ENCODE results near the gene HELLS. TPM values are rescaled to one million over a fixed set of nuclear protein-coding genes. Genes with fewer than 3 reads are reported as not detected.
"Not testable (repeated sequence)": the region's sequence is repeated elsewhere in the genome, so short reads cannot be mapped to it uniquely, and the experiment has no call there.

The HELLS gene
- polyA plus RNA-seq, 3 donors = 29.7 to 38.5 (median 38.1) TPM

DNA sequence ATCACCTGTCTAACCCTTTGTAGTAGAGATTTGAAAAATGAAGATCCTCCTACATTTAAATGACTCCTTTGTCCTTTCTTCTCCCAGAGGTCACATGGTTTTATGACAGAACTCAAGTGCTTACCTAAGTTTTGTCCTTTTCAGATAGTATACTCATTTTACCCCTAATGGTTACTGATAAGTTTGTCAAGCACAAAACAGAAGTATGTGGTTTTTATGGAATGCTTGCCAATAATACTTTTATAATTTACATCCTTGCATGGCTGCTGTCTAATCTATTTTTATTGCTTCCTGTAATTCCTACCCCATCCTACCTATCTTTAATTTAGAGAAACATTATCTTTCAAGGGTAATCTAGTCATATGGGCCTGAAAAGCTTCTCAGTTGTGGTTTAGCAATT is 37.5 kb downstream of the HELLS start:
- DNase-seq (ENCODE audit: extremely low read depth in 1 of 11, low read depth in 9 of 11, low spot score in 4 of 11) = no peak

DNA sequence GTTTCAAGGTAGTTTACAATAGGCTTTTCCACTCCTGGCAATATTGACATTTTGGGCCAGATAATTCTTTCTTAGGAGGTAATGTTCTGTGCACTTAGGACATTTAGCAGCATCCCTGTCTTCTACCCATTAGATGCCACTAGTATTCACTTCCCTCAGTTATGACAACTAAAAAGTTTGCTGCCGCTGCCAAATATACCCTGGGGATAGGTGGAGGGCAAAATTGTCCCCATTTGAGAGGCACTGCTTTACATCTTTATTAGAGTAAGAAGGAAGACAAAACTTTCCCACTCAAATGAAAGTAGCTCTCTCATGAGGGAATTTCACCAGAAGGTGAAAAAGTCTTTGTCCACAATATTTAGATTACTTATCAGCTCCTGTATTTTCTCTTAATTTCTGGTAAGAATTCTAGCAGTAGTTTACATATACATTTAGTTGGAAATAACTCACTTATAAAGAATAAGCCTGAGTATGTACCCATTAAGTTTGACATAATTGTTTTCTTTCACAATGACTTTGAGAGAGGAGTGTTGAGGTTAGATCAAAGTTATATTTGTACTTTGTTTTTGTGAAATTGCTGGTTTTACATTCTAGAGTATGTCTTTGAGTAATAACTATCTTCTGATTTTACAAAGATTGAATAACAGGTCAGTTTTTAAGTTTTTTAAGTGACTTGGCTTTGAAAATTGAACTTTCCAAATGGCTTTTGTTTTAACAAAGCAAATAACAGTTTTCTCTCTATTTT is 46.0 kb downstream of the HELLS start:
- DNase-seq (ENCODE audit: extremely low read depth in 1 of 11, low read depth in 9 of 11, low spot score in 4 of 11) = no peak

DNA sequence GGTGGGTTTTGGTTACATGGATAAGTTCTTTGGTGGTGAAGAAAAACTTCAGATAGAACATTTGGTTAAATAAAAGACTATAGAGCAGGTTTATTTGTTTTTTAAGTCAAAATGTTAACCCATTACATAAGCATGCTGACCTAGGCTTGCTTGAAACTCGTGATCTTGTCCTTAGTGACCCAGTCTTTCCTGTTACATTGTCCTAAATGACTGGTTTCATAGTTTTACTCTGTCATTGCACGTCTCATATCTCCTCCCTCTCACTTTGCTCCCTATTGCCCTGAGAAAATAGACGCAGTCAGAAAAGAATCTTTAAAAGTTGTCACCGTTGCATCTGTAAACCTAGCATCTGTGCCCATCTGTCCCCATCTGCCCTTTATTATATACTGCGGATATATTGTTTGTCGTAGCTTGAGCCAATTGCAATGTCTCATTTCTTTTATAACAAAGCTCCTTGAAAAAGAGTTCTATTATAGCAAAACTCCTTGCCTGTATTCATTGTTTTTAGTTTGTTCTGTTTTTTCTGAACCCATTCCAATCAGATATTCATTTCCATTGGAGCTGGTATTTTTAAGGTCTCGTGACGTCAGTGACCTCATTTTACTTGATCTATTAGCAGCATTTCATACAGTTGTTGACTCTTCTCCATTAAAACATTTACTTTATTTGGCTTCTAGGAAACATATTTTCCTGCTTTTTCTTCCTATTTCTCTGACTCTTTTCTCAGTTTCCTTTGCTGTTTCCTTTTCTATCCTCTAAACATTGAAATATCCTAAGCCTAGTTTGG is 57.3 kb downstream of the HELLS start:
- DNase-seq (ENCODE audit: extremely low read depth in 1 of 11, low read depth in 9 of 11, low spot score in 4 of 11) = peak in 5 of 11 donors; percentile 3 to 10 (median 8)

DNA sequence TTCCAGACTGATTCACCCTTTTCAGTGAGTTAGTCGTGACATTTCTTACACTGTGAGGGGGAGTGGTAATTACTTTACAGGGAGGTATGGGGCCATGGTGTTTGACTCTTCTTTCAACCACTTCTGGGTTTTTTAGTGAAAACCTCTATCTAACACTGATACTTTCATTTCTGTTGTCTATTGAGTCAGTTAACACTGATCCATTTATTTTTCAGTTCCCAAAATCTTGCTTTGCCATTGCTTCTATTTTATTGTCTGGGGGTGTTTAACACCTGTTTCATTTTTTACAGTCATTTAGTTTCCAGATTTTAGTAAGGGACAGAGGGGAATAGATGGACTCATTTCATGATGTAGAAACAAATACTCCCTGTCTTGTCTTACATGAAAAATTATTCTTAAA is 61.5 kb downstream of the HELLS start:
- DNase-seq (ENCODE audit: extremely low read depth in 1 of 11, low read depth in 9 of 11, low spot score in 4 of 11) = no peak

DNA sequence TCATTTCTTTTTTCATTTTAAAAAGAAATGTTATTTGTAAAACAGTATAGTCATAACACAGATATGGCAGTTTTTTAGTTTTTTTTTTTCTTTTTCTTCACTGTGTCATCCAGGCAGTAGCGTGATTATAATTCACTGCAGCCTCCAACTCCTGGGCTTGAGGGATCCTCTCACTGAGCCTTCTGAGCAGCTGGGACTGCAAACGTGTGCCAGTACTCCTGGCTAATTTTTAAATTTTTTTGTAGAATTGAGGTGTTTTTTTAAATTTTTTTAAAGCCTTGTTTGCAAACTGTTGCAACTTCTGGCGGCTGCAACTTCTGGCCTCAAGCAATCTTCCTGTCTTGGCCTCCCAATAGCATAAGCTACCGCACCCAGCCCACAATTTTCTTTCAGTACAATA is 63.0 kb downstream of the HELLS start:
- no peak for DNase-seq (ENCODE audit: extremely low read depth in 1 of 11, low read depth in 9 of 11, low spot score in 4 of 11)

DNA sequence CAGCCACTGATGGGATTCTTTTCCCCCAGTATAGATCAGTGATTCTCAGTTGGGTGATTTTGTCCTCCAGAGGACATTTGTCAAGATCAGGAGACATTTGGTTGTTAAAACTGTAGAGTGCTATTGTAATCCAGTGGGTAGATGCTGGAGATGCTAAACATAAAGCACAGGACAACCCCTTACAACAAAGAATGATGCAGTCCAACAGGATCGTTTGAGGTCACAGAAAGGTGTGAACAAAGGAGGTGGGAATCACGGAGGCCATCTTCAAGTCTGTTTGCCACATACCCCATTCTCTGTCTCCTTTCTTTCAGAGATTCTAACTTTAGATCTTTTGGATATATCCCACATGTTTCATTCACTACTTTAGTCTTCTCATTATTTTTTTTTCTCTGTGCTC is 69.0 kb downstream of the HELLS start:
- DNase-seq (ENCODE audit: extremely low read depth in 1 of 11, low read depth in 9 of 11, low spot score in 4 of 11) = no peak

DNA sequence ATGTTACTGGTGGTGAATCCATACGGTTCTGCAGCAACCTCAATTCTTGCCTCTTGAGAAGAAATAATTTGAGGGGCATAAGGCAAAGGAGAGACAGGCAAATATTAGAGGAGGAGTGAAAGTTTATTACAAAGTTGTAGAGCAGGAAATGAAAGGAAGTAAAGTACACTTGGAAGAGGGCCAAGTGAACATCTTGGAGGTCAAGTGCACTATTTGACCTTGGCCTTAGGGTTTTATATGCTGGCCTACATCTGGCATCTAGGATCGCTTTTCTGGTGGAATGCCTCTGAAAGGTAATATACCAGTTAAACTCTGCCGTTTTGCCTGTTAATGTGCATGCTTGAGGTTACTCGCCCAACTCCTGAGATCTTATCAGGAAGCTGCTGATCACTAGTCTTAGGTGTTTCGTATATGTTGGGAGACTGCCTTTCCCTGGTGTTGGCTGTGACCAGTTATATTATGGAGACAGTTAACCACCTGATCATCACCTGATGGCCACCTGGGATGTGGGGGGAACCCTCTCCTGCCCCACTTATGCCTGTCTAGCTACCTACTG is 71.9 kb downstream of the HELLS start:
- no peak for DNase-seq (ENCODE audit: extremely low read depth in 1 of 11, low read depth in 9 of 11, low spot score in 4 of 11)

DNA sequence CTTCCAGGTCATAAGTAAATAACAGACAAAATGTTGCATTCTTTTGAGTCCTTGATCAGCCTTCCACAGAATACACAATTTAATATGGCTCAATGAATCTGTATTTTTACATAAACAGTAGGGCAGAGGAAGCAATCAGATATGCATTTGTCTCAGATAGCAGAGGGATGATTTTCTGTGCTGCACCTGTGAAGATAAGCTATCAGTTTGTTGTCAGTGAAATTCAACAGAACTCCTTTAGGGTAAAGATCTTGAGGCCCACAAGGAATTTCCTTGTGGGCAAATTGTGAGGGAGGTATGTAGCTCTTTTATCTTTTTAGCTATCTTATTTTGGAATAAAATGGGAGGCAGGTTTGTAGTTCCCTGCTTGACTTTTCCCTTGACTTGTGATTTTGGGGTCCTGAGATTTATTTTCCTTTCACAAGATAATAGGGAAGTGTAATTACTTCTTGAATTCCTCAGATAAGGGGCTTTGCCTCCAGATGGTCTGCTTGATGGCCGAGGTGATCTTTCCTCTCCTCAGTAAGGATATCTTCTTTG is 77.1 kb downstream of the HELLS start:
- DNase-seq (ENCODE audit: extremely low read depth in 1 of 11, low read depth in 9 of 11, low spot score in 4 of 11) = no peak

DNA sequence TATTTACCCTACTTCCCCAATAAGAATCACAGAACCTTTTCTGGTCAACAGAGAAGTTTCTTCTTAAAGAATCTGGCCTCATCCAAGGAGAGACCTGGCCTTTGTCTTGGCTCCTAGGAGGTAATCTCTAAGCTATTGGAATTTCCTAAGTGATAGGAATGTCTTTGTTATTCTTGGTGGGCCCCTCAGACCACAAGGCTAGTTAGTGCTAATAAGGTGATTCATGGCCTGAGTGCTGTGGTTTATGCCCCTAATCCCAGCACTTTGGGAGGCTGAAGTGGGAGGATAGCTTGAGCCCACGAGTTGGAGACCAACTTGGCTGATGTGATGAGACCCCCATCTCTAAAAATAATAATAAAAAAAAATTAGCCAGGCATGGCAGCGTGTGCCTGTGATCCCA is 78.0 kb downstream of the HELLS start:
- DNase-seq (ENCODE audit: extremely low read depth in 1 of 11, low read depth in 9 of 11, low spot score in 4 of 11) = no peak

DNA sequence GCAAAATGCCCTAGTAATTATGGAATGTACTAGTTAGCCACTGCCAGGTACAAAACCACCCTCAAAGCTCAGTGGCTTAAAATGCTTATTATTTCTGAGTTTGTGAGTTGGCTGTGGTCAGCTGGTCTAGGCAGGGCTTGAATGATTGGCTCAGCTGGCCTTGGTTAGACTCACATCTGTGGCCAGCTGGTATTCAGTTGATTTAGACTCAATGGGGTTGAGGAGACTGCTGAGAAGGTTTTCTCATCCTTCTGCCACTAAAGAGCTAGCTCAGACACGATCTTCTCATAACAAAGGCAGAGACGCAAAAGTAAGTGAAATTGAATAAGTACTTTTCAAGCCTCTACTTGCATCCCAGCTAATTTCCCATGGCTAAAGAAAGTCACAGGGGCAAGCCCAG is 80.9 kb downstream of the HELLS start:
- DNase-seq (ENCODE audit: extremely low read depth in 1 of 11, low read depth in 9 of 11, low spot score in 4 of 11) = no peak

DNA sequence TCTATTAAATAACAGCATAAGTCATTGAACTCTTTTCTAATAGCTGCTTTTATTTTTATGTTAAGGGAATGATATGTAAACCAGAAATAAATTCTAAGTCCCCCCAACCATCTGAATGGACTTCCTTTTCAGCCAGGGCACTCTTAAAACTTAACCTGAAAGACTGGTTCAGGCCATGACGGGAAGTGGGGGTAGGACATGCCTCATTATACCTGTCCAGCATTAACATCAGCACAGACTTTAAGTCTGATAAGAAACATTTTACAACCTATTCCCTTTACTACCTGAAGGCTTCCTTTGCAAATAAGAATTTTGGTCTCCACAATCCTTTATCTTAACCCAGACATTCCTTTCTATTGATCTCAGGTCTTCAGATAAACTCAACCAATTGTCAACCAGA is 81.9 kb downstream of the HELLS start:
- no peak for DNase-seq (ENCODE audit: extremely low read depth in 1 of 11, low read depth in 9 of 11, low spot score in 4 of 11)

DNA sequence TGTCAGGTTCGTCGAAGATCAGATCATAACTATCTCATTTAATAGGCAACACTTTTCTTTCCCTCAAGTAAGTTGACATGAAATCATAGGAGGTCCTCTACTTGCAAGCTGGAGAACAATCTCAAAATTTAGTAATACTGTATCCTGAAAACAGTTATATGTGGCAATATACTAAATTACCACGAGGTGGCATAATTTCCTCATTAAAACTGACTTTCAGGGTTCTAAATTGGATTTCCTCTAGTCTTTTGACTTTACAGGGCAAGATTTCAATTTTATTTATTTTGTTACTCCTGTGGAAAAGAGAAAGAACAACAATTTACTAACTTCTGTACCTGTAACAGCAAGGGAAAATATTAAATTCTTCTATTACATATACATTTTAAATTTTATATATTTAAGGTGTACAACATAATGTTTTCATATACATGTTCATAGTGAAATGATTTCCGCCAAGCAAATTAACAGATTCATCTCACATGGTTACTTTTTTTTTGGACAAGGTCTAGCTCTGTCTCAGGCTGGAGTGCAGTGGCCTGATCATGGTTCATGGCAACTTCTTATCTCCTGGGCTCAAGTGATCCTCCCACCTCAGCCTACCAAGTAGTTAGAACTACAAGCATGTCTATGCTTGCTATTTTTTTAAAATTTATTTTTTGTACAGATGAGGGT is 84.6 kb downstream of the HELLS start:
- DNase-seq (ENCODE audit: extremely low read depth in 1 of 11, low read depth in 9 of 11, low spot score in 4 of 11) = peak in 7 of 11 donors; percentile 19 to 47 (median 24)

DNA sequence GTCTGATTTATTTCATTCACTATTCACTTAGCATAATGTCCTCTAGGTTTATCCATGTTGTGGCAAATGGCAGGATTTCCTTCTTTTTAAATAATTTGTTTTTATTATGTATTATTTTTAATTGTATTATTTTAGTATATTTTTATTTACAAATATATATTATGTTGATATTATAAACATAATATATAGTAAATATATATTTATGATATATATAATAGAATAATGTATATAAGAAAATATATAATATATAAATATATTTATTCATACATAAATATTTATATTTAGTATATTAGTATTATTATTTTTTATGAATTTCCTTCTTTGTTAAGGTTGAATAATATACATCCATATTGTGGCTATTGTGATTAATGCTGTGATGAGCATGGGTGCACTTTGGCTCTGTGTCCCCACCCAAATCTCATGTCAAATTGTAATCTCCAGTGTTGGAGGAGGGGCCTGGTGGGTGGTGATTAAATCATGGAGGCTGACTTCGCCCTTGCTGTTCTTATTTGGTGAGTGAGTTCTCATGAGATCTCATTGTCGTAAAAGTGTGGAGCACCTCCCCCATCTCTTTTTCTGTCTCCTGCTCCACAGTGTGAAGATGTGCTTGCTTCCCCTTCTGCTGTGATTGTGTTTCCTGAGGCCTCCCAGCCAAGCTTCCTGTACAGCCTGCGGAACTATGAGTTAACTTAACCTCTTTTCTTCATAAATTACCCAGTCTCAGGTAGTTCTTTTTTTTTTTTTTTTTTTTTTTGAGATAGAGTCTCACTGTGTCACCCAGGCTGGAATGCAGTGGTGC is 85.7 kb downstream of the HELLS start:
- no peak for DNase-seq (ENCODE audit: extremely low read depth in 1 of 11, low read depth in 9 of 11, low spot score in 4 of 11)

DNA sequence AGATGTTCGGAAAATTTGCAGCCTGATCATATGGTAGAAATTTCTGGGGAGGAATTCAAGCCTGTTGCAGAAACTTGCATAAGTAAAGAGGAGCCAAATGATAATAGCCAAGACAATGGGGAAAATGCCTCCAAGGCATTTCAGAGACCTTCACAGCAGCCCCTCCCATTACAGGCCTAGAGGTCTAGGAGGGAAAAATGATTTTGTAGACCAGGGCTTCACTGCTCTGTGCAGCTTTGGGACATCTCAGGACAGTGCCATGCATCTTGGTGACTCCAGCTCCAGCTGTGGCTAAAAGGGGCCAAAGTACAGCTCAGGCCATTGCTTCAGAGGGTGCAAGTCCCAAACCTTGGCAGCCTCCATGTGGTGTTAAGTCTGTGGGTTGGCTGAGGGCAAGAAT is 87.4 kb downstream of the HELLS start:
- DNase-seq (ENCODE audit: extremely low read depth in 1 of 11, low read depth in 9 of 11, low spot score in 4 of 11) = no peak

DNA sequence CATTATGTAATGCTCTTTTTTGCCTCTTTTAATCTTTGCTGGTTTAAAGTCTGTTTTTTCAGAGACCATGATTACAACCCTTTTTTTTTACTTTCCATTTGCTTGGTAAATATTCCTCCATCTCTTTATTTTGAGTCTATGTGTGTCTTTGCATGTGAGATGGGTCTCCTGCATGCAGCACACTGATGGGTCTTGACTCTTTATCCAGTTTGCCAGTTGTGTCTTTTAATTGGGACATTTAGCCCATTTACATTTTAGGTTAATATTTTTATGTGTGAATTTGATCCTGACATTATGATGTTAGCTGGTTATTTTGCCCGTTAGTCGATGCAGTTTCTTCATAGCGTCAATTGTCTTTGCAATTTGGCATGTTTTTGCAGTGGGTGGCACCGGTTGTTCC is 92.5 kb downstream of the HELLS start:
- not testable (repeated sequence) for DNase-seq (ENCODE audit: extremely low read depth in 1 of 11, low read depth in 9 of 11, low spot score in 4 of 11)

DNA sequence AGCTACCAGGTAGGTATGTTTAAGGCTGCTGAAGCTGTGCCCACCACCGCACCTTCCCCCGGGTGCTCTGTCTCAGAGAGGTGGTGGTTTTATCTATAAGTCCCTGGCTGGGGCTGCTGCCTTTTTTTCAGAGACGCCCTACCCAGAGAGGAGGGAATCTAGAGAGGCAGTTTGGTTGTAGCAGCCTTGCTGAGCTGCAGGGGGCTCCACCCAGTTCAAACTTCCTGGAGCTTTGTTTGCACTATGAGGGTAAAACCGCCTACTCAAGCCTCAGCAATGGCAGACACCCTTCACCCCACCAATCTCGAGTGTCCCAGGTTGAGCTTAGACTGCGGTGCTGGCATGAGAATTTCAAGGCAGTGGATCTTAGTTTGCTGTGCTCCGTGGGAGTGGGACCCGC is 94.3 kb downstream of the HELLS start:
- DNase-seq (ENCODE audit: extremely low read depth in 1 of 11, low read depth in 9 of 11, low spot score in 4 of 11) = no peak

DNA sequence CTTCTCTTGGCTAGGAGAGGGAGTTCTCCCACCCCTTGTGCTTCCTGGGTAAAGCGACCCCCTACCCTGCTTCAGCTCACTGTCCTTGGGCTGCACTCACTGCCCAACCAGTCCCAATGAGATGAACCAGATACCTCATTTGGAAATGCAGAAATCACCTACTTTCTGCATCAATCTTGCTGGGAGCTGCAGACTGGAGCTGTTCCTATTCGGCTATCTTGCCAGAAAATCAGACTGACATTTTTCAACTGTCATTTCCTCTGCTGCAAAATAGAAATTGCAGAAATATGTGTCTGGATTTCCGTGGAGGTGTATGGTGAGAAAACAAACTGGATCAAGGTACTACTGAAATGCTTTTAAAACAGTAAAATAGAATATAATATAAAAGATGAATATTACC is 95.0 kb downstream of the HELLS start:
- DNase-seq (ENCODE audit: extremely low read depth in 1 of 11, low read depth in 9 of 11, low spot score in 4 of 11) = no peak

DNA sequence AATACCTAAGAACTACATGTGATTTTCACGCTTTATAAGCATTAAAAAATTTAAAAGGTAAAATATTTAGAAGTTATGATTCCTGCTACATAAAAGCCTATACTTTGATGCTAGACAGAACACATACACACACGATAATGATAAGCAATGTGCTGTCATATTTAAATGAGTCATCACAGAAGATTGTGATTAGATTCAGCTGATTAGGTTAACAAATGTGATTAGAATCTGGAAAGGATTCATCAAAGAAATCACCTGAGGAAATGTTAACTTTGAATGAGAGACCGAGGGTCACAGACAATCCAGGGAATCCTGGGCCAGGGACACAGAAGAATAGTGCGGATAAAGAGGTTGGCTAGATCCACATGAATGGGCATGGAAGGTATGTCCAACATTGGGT is 95.9 kb downstream of the HELLS start:
- no peak for DNase-seq (ENCODE audit: extremely low read depth in 1 of 11, low read depth in 9 of 11, low spot score in 4 of 11)

DNA sequence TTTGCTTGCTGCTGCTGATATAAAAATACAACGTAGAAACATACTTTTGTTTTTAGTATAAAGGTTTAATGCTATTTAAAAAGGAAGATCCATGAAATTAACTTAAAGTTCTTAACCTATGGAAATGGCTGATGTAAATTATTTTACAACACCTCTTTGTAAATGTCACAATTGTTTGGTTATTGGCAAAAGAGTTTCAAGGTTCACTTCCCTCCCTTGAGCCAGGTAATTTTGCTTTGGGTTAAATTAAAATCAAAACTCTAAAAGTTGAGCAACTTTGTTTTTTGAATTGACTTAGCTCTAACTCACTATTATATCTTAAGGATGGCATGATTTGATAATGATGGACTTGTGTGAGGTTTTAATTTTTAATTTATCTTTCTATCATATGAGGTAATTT is 98.8 kb downstream of the HELLS start:
- DNase-seq (ENCODE audit: extremely low read depth in 1 of 11, low read depth in 9 of 11, low spot score in 4 of 11) = no peak
